ENCODE data around the gene PSRC1.
A peak's percentile ranks its signal among the peaks of the same experiment; 100 is the strongest.

Gene PSRC1

DNA sequence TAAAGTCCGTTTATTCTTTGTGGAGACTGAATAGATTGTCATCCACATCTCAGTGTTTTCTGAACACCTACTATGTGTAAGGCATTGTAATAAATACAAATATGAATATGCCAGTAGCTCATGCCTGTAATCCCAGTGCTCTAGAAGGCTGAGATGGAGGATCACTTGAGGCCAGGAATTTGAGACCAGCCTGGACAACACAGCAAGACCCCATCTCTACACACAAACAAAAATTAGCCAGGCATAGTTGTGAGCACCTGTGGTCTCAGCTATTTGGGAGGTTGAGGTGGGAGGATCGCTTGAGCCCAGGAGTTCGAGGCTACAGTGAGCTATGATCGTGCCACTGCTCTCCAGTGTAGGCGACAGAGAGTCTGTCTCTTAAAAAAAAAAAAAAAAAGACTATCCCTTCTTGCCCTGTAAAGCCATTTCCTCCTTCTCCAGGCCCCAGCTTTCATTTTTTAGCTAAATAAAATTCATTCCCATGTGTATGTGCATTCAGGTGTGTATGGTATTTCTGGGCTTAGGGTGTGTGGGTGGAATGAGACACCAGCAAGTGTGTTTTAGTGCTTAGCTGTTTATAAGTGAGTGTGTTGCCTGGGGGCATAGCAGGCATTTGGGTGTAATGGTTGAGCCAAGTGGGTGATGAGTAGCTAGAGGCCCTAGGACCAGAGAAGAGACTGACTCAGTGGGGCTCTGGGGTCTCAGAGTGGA, 25.8 kb downstream of the PSRC1 start:
- no peak for DNase-seq

DNA sequence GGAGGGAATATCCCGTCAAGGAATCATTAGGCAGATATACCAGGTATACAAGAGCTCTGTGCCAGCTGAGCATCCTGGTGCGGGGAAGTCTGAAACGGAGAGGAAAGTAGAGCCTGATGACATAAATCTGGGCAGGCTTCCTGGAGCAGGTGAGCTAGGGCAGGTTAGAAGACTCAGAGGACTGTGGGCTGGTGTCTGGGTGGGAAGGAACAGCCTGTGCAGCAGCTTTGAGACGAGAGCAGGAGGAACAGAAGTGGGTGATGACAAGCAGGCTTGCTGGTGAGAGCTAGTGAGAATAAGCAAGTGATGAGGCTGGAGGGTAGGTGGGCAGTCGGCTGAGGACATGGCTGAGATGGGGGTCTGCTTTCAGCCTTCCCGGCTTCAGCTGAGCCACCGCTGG, 26.9 kb downstream of the PSRC1 start:
- no peak for DNase-seq

DNA sequence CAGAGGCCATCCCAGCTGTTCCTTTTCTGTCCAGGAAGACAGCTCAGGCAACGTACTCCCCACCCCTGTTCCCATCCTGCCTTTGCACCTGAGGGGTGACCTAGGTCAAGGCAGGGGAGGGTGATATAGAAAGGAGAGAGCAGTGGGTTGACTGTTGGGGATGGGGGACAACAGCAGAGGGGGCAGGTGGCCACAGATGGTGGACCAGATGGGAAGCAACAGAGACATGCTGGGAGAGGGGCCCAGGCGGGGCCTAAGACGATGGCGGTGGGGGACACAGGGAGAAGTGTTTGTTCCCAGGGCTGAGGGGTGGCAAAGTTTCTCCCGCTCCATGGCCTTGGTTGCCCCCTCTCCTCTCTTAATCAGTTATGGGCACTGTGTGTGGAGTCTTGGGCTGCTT, 27.3 kb downstream of the PSRC1 start:
- no peak for DNase-seq

DNA sequence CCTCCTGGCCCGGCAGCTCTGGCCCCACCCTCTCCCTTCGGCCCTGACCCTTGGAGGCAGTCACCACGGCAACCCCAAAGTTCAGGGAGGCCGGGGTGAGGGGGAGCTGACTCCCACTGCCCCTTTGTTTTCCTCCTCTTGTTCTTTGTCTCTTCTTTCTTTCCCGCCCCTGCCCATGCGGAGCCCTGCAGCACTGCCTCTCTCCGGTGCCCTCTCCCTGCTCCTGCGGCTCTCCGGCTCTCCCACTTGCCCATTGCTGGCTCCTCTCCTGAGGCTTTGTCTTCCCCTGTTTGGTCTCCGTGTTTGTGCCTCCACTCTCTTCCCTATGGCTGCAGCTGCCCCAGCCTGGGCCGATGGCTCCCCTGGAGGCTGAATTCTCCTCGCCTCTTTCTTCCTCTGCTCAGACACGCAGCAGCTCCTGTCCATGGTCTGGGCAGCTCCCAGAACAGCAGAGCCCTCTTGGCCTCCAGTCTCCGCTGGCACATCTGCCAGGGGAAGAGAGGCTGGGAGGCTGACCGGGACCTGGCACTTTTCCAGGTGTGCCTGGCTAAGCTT, 27.8 kb downstream of the PSRC1 start:
- DNase-seq = no peak

DNA sequence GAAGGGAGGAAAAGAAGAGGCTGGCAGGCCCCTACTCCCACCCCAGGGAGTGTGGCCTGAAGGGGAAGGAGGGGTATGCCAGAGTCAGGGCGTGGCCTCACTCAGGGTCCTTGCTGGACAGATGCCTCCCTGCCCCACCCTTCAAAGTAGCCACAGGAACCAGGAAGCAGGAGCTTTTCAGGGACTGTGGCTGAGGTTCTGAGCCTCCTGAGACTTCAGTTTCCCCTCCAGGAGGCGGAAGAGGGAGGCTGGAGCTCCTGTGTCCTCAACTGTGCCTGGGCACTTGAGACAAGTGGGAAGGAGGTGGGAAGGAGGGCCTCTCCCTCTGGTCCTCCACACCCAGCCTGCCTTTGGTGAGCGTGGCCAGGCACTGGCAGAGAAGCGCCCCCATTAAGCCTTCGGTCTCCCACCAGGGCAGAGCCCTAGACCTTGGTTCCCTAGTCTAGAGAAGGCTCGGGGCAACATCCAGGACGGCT, 28.3 kb downstream of the PSRC1 start:
- no peak for DNase-seq

DNA sequence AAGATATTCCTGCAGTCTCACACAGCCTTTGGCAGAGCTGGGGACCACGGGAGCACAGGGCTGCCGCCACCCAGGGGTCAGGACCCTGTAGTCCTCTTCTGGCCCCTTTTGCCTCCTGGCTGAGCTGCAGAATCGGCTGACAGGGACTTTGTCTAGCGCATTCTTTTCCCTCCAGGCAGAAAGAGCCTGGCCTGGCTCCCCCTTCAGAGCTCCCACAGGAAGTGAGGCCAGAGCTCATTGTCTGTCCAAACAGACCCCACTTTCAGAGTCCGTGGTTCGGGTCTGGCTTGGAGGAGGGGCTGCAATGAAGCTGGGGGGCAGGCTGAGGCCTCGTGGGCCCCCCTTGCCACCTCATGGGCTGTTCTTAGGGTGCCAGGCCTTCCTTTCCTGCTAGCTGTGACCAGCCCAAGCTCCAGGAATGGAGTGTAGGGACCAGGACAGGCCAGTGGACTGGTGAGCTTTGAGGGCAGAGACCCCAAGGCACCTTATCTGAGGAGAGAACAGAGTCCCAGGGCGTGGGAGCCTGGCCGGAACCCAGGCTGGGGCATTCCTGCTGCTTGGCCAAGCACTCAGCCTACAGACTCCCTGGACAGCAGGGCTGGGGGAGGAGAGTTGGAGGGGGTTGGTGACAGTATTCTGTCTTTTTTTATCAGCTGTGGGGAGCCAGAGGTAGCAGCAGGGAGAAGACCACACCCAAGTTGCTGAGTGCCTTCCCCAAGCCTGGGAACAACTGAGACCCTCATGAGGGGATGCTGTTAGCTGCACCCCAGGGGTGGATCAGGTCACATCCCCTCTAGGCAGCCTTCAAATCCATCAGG, 28.9 kb downstream of the PSRC1 start:
- DNase-seq = no peak

DNA sequence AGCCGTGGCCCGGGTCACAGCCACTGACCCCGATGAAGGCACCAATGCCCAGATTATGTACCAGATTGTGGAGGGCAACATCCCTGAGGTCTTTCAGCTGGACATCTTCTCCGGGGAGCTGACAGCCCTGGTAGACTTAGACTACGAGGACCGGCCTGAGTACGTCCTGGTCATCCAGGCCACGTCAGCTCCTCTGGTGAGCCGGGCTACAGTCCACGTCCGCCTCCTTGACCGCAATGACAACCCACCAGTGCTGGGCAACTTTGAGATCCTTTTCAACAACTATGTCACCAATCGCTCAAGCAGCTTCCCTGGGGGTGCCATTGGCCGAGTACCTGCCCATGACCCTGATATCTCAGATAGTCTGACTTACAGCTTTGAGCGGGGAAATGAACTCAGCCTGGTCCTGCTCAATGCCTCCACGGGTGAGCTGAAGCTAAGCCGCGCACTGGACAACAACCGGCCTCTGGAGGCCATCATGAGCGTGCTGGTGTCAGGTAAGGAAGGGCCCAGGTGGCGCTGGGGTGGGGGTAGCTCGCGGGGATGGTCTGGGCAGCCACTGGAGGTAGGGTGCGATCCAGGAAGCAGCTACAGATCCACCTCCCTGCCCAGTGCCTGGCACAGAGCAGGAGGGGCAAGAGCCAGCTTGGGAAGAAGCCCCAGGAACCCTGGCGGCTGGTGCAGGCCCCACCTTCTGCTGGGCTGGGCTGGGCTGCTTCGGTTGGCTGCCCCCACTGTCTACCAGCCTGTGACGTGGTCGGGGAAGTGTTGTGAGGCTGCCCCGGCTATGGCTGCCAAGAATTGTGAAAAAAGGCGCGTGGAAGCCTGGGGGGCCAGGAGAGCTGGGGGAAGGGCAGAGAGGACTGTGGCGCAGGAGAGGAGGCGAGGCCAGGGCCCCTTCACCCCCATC, 29.8 kb downstream of the PSRC1 start:
- DNase-seq = no peak

DNA sequence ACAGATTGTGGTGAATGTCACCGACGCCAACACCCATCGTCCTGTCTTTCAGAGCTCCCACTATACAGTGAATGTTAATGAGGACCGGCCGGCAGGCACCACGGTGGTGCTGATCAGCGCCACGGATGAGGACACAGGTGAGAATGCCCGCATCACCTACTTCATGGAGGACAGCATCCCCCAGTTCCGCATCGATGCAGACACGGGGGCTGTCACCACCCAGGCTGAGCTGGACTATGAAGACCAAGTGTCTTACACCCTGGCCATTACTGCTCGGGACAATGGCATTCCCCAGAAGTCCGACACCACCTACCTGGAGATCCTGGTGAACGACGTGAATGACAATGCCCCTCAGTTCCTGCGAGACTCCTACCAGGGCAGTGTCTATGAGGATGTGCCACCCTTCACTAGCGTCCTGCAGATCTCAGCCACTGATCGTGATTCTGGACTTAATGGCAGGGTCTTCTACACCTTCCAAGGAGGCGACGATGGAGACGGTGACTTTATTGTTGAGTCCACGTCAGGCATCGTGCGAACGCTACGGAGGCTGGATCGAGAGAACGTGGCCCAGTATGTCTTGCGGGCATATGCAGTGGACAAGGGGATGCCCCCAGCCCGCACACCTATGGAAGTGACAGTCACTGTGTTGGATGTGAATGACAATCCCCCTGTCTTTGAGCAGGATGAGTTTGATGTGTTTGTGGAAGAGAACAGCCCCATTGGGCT, 30.6 kb downstream of the PSRC1 start:
- DNase-seq = no peak

DNA sequence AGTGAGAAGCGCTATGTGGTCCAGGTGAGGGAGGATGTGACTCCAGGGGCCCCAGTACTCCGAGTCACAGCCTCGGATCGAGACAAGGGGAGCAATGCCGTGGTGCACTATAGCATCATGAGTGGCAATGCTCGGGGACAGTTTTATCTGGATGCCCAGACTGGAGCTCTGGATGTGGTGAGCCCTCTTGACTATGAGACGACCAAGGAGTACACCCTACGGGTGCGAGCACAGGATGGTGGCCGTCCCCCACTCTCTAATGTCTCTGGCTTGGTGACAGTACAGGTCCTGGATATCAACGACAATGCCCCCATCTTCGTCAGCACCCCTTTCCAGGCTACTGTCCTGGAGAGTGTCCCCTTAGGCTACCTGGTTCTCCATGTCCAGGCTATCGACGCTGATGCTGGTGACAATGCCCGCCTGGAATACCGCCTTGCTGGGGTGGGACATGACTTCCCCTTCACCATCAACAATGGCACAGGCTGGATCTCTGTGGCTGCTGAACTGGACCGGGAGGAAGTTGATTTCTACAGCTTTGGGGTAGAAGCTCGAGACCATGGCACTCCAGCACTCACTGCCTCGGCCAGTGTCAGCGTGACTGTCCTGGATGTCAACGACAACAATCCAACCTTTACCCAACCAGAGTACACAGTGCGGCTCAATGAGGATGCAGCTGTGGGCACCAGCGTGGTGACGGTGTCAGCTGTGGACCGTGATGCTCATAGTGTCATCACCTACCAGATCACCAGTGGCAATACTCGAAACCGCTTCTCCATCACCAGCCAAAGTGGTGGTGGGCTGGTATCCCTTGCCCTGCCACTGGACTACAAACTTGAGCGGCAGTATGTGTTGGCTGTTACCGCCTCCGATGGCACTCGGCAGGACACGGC, 31.4 kb downstream of the PSRC1 start:
- no peak for DNase-seq

DNA sequence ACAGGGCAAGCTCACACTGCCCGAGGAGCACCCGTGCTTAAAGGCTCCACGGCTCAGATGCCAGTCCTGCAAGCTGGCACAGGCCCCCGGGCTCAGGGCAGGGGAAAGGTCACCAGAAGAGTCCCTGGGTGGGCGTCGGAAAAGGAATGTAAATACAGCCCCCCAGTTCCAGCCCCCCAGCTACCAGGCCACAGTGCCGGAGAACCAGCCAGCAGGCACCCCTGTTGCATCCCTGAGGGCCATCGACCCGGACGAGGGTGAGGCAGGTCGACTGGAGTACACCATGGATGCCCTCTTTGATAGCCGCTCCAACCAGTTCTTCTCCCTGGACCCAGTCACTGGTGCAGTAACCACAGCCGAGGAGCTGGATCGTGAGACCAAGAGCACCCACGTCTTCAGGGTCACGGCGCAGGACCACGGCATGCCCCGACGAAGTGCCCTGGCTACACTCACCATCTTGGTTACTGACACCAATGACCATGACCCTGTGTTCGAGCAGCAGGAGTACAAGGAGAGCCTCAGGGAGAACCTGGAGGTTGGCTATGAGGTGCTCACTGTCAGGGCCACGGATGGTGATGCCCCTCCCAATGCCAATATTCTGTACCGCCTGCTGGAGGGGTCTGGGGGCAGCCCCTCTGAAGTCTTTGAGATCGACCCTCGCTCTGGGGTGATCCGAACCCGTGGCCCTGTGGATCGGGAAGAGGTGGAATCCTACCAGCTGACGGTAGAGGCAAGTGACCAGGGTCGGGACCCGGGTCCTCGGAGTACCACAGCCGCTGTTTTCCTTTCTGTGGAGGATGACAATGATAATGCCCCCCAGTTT, 32.3 kb downstream of the PSRC1 start:
- DNase-seq = no peak

DNA sequence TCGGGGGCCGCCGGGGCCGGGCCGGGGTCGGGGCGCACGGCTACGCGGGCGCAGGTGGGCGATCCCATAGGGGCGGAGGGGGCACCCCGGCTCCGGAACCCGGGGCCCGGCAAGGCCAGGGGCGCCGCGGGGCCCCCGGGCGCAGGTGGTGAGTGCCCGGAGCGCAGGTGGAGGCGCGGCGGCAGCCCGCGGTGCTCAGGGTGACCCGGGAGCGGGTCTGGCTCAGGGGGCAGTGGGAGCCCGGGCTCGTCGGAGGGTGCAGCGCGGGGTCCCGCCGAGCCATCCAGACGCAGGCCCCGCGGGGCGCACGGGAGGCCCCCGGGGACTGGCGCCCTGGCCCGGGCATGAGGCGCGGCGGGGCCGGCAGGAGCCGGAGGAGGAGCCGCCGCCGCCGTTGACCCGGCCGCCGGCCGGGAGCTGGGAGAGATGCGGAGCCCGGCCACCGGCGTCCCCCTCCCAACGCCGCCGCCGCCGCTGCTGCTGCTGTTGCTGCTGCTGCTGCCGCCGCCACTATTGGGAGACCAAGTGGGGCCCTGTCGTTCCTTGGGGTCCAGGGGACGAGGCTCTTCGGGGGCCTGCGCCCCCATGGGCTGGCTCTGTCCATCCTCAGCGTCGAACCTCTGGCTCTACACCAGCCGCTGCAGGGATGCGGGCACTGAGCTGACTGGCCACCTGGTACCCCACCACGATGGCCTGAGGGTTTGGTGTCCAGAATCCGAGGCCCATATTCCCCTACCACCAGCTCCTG, 33.1 kb downstream of the PSRC1 start:
- DNase-seq = no peak

DNA sequence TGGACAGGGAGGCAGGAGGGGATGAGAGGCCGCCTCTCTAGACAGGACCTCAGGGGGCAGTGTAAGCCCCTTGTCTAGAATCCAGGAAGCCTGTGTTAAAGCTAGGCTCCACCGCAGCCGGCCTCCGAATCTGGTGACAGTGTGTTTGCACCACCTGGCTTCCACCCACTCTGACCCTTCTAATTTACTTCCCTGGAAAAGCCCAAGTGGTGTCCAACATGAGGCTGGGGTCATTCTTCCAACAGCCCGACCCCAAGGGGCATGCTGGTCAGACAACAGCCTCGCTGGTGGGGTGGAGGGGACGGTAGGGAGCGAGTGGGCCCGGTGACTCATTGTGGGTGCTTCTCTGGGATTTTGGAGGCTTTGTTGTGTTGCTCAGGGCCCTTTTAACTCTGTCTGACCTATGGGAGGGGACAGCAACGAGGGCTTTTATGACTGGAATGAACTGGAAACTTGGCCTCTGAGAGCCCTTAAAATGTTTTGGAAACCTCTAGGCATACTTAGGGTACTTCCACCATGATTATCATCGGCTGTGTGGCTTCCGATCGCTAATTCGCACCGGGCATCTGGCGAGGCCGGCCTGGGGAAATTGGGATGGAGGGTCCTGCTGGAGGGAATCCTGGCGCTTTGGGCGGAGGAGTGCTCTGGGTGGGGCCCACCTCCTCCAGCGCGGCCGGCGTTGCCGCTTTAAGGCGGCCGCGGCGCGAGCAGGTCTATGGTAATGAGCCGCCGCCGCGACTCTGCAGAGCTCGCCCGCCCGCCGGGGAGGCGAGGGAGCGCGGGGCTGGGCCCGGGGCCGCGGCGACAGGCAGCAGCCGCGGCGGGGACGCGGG, 33.9 kb downstream of the PSRC1 start, which contains the start of gene CELSR2:
Gene CELSR2 (plus strand): TSS at position 743 of the 833 bp plus-strand sequence. CDS start 541 bp downstream, outside the sequence.
- DNase-seq = peak; percentile 54

DNA sequence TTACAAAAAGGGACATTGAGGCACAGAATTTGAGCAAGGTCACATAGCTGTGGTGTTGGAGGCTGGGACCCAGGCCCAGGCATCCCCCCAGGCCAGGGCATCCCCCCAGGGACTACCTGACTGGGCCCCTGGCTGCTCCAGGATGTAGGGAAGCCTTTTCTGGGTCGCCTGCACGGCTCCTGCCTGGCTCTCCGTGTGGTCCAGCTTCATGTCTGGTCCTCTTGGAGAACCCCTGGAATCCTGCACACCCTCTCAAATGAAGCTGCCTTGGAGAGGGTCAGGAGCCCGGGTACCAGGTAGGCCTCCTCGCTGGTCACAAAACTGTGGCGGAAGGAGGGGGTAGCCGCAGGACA, 34.5 kb downstream of the PSRC1 start:
- DNase-seq = no peak

DNA sequence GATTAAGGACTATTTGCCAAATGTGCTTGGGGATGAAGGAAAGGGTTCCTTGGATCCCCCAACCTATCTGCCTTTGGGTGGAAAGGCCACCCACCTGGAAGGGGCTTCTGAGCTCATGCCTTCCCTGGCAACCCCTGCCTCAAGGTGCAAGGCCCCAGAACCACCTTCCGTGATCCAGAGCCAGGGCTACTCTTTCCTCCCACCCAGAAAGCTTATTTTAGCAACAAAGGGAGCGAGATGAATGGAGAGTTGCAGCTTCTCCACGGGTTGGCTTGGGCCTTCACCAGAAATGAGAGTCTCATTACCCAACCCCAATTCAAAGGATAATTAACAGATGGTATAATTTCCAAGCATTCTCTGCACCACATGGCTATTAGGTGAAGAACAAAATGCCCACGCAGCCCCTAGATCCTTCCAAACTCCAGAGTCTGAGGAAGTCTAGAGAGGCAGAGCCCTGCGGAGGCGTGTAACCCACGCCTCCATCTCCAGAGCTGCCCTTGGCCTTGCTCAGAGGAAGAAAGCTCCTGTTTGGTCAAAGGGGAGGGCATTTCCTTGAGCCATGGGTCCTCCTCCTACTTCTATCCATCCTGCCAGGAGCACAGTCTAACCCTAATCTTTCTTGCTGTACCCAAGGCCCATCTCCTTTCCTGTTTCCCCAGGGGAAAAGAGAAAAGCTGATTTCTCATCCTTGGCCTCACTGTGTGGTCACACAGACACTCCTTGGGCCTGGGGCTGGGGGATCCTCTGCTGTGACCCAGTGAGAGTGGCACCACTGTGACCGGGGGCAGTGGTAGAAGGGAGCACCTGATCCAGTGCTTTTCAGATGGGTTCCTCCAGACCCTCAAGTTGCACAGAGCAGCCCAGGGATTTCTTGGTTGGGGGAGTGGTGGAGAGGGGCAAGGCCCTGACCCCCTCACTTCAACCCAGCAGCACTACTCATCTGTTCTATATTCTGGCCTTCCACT, 35.3 kb downstream of the PSRC1 start:
- no peak for DNase-seq

DNA sequence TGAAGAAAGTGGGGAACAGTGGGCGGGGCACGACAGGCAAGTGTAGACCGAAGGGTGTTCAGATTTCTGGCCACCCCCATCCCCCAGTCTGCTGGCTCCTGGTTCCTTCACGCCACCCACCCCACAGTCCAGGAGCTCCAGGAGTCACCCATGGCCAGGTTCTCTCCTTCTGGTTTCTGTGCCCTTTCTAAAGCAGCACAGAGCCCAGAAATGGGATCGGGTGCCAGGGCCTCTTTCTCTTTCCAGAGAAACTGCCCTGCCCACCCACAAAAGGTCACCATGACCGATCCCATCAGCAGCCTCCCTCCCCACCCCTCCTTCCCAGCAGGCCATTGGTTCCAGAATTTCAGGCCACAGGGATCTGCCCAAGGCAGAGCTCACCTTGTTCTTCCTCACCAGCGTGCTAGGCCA, 36.8 kb downstream of the PSRC1 start:
- DNase-seq = no peak

DNA sequence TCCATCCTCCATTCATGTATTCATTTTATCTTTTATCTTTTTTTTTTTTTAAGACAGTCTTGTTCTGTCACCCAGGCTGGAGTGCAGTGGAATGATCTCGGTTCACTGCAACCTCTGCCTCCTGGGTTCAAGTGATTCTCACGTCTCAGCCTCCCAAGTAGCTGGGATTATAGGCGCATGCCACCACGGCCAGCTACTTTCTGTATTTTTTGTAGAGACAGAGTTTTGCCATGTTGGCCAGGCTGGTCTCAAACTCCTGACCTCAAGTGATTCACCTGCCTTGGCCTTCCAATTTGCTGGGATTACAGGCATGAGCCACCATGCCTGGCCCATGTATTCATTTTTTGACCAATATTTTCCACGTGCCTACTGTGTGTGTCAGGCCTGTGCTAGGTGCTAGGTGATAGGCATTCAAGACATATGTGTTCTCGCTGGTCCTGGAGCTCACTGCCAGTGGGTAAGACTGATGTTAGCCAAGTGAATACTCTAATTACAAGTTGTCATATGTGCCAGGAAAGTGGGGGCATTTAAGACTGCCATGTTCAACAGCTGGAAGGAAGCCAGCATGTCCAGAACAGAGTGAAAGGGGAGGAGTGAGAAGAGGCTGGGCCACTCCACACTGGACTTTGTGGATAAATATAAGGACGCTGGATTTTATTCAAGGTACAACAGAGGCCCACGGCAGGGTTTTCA, 38.9 kb downstream of the PSRC1 start:
- DNase-seq = no peak

DNA sequence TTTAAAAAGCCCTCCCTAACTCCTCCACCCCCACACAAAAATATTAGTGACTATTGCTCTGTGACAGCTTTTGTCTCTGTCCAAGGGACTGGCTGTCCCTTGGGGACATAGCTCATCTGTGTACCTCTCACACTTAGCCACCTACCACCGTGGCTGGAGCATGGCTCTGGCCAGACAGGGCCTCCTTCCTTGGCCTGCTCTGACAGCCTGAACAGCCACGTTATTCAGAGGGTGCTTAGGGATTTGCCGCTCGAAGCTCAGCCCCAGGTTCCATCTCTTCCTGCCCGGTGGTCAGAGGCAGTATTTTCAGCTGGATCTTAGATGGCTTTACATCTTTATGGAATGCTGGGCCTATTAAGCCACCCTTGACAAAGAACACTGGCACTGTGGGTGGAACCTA, 39.7 kb downstream of the PSRC1 start:
- DNase-seq = no peak

Measured in inflammatory macrophage treated with lipopolysaccharide for 4 hours (primary cell).